HepG2 (cell line): Measurements from ENCODE around the gene PHF21B. TPM values are rescaled to one million over a fixed set of nuclear protein-coding genes. Genes with fewer than 3 reads are reported as not detected.

Source experiments
- ATAC-seq: fragments of 200-7000 bp; cut with Tn5 transposase; 3 replicates; pipeline ENCODE4 v1.9.1; 2020; ENCODE audit warnings: mild to moderate bottlenecking, moderate library complexity
- BruUV-seq: library from RNA; stranded (reverse); fragments of 400-500 nt; replicated peaks from 2 replicates; lab custom pipeline; 2021; lab: Mats Ljungman, UMichigan
- CTCF ChIA-PET: fragments of 300-600 bp; formaldehyde crosslinking; extraction: SDS; loops from one replicate; lab custom pipeline; 2021; ENCODE audit warnings: low total read pairs, inconsistent platforms, low intra/inter-chr PET ratio; lab: Yijun Ruan, JAX
- POLR2A ChIA-PET: fragments of 350-600 bp; sonication (Branson Sonifier 250); formaldehyde crosslinking; loops from one replicate; lab custom pipeline; 2020; ENCODE audit warnings: antibody characterized with exemption, inconsistent platforms; lab: Yijun Ruan, JAX
- DNase-seq: peaks from one replicate; pipeline ENCODE4 v3.0.0-alpha.2; 2015; ENCODE audit warnings: low spot score
- FAIRE-seq: peaks from 3 replicates; lab custom pipeline; 2011; peaks lifted over from hg19 to GRCh38; lab: Jason Lieb, UNC
- H2AFZ ChIP-seq: one replicate; pipeline ENCODE4 v1.6.1; 2011; ENCODE audit warnings: low read length, inconsistent platforms
- H3K27ac ChIP-seq: fragments of 300-600 bp; 3 replicates; pipeline ENCODE4 v1.8.0; 2011; ENCODE audit warnings: mixed run types, mild to moderate bottlenecking, mixed read lengths, low read length, inconsistent platforms; ENCODE audit not compliant: insufficient read depth; ENCODE audit errors: extremely low read length
- H3K27me3 ChIP-seq, 2 experiments: fragments of 200-600 bp in 1 of 2; 2 replicates in 1 of 2; 3 replicates in 1 of 2; pipeline versions ENCODE4 v1.6.0 to v1.8.0; 2011; ENCODE audit warnings: low read length in 2 of 2, mild to moderate bottlenecking in 2 of 2, moderate library complexity in 2 of 2, inconsistent platforms in 1 of 2; ENCODE audit not compliant: insufficient read depth in 2 of 2, control insufficient read depth in 1 of 2
- H3K36me3 ChIP-seq, 2 experiments: fragments of 200-600 bp in 1 of 2; replicated peaks in 1 of 2; 2 replicates in 1 of 2; 3 replicates in 1 of 2; pipeline versions ENCODE4 v1.5.1 to v1.8.0; 2011; ENCODE audit warnings: low read length in 2 of 2, inconsistent platforms in 1 of 2; ENCODE audit not compliant: insufficient read depth in 2 of 2, control insufficient read depth in 1 of 2
- H3K4me1 ChIP-seq: 2 replicates; pipeline ENCODE4 v1.5.1; 2012; ENCODE audit warnings: low read length, inconsistent platforms; ENCODE audit not compliant: insufficient read depth
- H3K4me2 ChIP-seq: 2 replicates; pipeline ENCODE4 v1.6.0; 2011; ENCODE audit warnings: low read depth, low read length, inconsistent platforms
- H3K4me3 ChIP-seq, 3 experiments: fragments of 200-600 bp in 1 of 3; sonication (generic), shearing (Covaris generic) in 1 of 3; replicated peaks in 1 of 3; 2 replicates each; pipeline ENCODE4 v1.5.1; 2011 to 2016; ENCODE audit warnings: low read length in 3 of 3, inconsistent platforms in 2 of 3, low read depth in 2 of 3, mild to moderate bottlenecking in 2 of 3, control low read depth in 1 of 3, mixed read lengths in 1 of 3; ENCODE audit not compliant: insufficient read depth in 1 of 3
- H3K79me2 ChIP-seq: one replicate; pipeline ENCODE4 v1.6.1; 2011; ENCODE audit warnings: low read length, inconsistent platforms; ENCODE audit not compliant: insufficient read depth
- H3K9ac ChIP-seq: 2 replicates; pipeline ENCODE4 v1.6.0; 2011; ENCODE audit warnings: mild to moderate bottlenecking, low read depth, low read length, inconsistent platforms; ENCODE audit not compliant: insufficient read depth
- H3K9me3 ChIP-seq: 2 replicates; pipeline ENCODE4 v1.5.1; 2012; ENCODE audit warnings: mild to moderate bottlenecking, low read length
- H4K20me1 ChIP-seq: 2 replicates; pipeline ENCODE4 v1.6.0; 2011; ENCODE audit warnings: inconsistent platforms, mild to moderate bottlenecking, low read length, moderate library complexity; ENCODE audit not compliant: insufficient read depth
- KLF11 ChIP-seq: IDR thresholded peaks from 2 replicates; pipeline ENCODE4 v1.6.1; 2016; ENCODE audit warnings: missing compliant biosample characterization
- PCBP2 ChIP-seq: fragments of 200-400 bp; formaldehyde crosslinking; optimal IDR thresholded peaks from 2 replicates; pipeline ENCODE3; 2018; ENCODE audit warnings: low read length, low read depth; ENCODE audit not compliant: poor library complexity, severe bottlenecking
- RBFOX2 ChIP-seq: fragments of 200-400 bp; formaldehyde crosslinking; IDR thresholded peaks from 2 replicates; pipeline ENCODE4 v1.6.1; 2017; ENCODE audit warnings: low read depth, mild to moderate bottlenecking, low read length
- RXRB ChIP-seq: IDR thresholded peaks from 2 replicates; pipeline ENCODE4 v1.6.1; 2016; ENCODE audit warnings: borderline replicate concordance, missing genetic modification reagents, missing compliant biosample characterization
- SRSF4 ChIP-seq: fragments of 200-400 bp; formaldehyde crosslinking; IDR thresholded peaks from one replicate; pipeline ENCODE4 v1.6.1; 2018; ENCODE audit warnings: mild to moderate bottlenecking, low read depth, low read length, moderate library complexity; ENCODE audit not compliant: poor library complexity, severe bottlenecking
- TMF1 ChIP-seq: sonication (generic); formaldehyde crosslinking; IDR thresholded peaks from 2 replicates; pipeline ENCODE4 v1.8.1; 2022; ENCODE audit warnings: low read depth, missing genetic modification reagents
- ZNF441 ChIP-seq: sonication (generic); formaldehyde crosslinking; IDR thresholded peaks from 2 replicates; pipeline ENCODE4 v1.7.0; 2021; ENCODE audit warnings: missing genetic modification reagents, borderline replicate concordance
- WGBS: methylation state at CpG from one replicate; pipeline ENCODE4 v1.1.6; 2017; ENCODE audit warnings: low lambda C conversion rate; 5-methylcytosine and 5-hydroxymethylcytosine counted together
- in situ Hi-C: cut with HindIII; loops from 2 replicates; pipeline ENCODE4 v1.10.0; 2017; ENCODE audit warnings: low pct_unique_long_range_greater_than_20kb; ENCODE audit not compliant: extremely low pct_ligation_motif_present
- intact Hi-C: fragments of 100-400 bp; cut with micrococcal nuclease; formaldehyde crosslinking; loops from one replicate; pipeline ENCODE4 v1.10.0; 2022; ENCODE audit not compliant: unreplicated experiment
- polyA plus RNA-seq, 8 experiments: library from polyadenylated mRNA; depleted of rRNA in 3 of 8; stranded (reverse) in 7 of 8; unstranded in 1 of 8; fragments of >200 nt; fragmentation: Illumina TruSeq in 4 of 8; extraction: Trizol in 4 of 8; gene quantifications; 2 replicates each; pipeline versions ENCODE4 v1.2.1 to v1.2.3, GENCODE V29; 2011 to 2016; ENCODE audit warnings: low read depth in 4 of 8, missing spikeins in 1 of 8, mixed read lengths in 1 of 8; ENCODE audit not compliant: insufficient read depth in 1 of 8
- total RNA-seq, 5 experiments: library from RNA; depleted of rRNA; stranded (reverse); fragments of >200 nt; fragmentation: Illumina TruSeq; extraction: Trizol; gene quantifications; 2 replicates each; pipeline ENCODE4 v1.2.3, GENCODE V29; 2016; ENCODE audit warnings: low read depth in 1 of 5
- TF ChIP-seq, protein P1 (sequence below): sonication (generic); formaldehyde crosslinking; IDR thresholded peaks from 2 replicates; pipeline ENCODE4 v1.4.0; 2020; ENCODE audit warnings: missing genetic modification reagents

PHF21B gene
- total and polyA plus RNA-seq, 2 of the 13 experiments (the other 11 are each of a cell fraction or from before 2014, with no cell fraction given) = not detected

DNA sequence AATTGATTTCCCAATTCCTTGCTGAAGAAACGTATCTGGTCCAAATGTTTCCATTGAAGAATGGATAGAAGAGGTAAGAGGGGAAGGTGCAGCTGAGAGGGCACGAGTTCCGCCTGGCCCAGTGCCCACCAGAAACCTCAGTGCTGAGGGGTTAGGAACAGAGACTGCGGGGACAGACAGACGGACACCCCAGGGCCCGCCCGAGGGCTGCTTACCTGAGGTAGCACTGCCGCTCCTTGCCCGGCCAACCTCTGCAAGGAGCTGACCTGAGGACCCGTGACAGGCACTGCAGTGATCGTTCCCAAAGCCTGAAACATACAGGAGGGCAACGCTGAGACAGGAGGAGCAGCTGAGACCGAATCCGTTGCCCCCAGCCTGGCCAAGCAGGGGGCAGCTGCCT, 89.6 kb downstream of the PHF21B start:
- no peak for DNase-seq
- in situ Hi-C loops = no loop called here
- no TSS peak for BruUV-seq
- Histone ChIP-seq H3K27ac (no peak overlapping the region), H3K4me2 (no peak overlapping the region), H3K79me2 (no peaks in the 10 kb centered on the region), H3K4me3 (no peak overlapping the region), H3K36me3 (no peaks in the 10 kb centered on the region), H3K9ac (no peak overlapping the region), H2AFZ (no peak overlapping the region), H3K9me3 (no peaks in the 10 kb centered on the region), H4K20me1 (no peaks in the 10 kb centered on the region), H3K4me1 (no peaks in the 10 kb centered on the region), H3K27me3 (peaks cover 7 to 50% of the 10 kb centered on the region in 2 experiments)
- intact Hi-C loops = no loop called here
- FAIRE-seq = no peak
- TF ChIP-seq KLF11 (CRISPR knock-in tag) (no peak), RBFOX2 (no peak), PCBP2 (no peak), TMF1 (CRISPR knock-in tag) (no peak)
- TF ChIP-seq, protein P1, sequence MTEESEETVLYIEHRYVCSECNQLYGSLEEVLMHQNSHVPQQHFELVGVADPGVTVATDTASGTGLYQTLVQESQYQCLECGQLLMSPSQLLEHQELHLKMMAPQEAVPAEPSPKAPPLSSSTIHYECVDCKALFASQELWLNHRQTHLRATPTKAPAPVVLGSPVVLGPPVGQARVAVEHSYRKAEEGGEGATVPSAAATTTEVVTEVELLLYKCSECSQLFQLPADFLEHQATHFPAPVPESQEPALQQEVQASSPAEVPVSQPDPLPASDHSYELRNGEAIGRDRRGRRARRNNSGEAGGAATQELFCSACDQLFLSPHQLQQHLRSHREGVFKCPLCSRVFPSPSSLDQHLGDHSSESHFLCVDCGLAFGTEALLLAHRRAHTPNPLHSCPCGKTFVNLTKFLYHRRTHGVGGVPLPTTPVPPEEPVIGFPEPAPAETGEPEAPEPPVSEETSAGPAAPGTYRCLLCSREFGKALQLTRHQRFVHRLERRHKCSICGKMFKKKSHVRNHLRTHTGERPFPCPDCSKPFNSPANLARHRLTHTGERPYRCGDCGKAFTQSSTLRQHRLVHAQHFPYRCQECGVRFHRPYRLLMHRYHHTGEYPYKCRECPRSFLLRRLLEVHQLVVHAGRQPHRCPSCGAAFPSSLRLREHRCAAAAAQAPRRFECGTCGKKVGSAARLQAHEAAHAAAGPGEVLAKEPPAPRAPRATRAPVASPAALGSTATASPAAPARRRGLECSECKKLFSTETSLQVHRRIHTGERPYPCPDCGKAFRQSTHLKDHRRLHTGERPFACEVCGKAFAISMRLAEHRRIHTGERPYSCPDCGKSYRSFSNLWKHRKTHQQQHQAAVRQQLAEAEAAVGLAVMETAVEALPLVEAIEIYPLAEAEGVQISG (CRISPR knock-in tag) = no peak
- WGBS = 4% methylated on average over 5 of the region's 14 CpGs
- ATAC-seq = no peak
- ChIA-PET POLR2A (no interaction called here), CTCF (no interaction called here)

DNA sequence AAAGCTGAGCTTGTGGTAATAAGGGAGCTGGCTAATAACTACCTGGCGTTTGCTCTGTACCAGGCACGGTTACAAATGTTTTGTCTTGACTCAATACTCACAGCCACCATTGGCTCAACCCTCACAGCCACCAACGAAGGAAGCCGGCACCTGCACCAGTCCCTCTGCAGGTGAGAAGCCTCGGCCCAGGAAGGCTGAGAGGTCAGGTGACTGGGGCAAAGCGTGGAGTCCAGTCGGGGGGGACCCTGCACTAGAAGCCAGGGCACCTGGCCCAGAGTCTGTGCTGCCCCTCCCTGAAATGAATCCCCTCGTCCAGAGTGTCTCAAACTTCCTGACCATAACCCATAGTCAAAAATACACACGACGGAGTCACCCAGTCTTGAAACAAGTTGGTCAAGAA, 90.1 kb downstream of the PHF21B start:
- Histone ChIP-seq H3K4me1 (no peaks in the 10 kb centered on the region), H3K4me3 (no peak overlapping the region), H3K79me2 (no peaks in the 10 kb centered on the region), H3K36me3 (no peaks in the 10 kb centered on the region), H4K20me1 (no peaks in the 10 kb centered on the region), H3K27me3 (peaks cover 7 to 53% of the 10 kb centered on the region in 2 experiments), H3K27ac (no peak overlapping the region), H3K4me2 (no peak overlapping the region), H3K9ac (no peak overlapping the region), H2AFZ (no peak overlapping the region), H3K9me3 (no peaks in the 10 kb centered on the region)
- WGBS = 14% methylated on average over 3 of the region's 10 CpGs
- no TSS peak for BruUV-seq
- ChIA-PET POLR2A (no interaction called here), CTCF (no interaction called here)
- no peak for ATAC-seq
- no peak for FAIRE-seq
- intact Hi-C loops = no loop called here
- TF ChIP-seq SRSF4 (no peak), RXRB (no peak), ZNF441 (no peak)
- no peak for DNase-seq
- in situ Hi-C loops = no loop called here
